ENCODE data around the gene EEF1G. TPM values are rescaled to one million over a fixed set of nuclear protein-coding genes. Genes with fewer than 3 reads are reported as not detected.

Gene EEF1G
- total RNA-seq, result 1,284 and 1,362 TPM in 2 replicates

DNA sequence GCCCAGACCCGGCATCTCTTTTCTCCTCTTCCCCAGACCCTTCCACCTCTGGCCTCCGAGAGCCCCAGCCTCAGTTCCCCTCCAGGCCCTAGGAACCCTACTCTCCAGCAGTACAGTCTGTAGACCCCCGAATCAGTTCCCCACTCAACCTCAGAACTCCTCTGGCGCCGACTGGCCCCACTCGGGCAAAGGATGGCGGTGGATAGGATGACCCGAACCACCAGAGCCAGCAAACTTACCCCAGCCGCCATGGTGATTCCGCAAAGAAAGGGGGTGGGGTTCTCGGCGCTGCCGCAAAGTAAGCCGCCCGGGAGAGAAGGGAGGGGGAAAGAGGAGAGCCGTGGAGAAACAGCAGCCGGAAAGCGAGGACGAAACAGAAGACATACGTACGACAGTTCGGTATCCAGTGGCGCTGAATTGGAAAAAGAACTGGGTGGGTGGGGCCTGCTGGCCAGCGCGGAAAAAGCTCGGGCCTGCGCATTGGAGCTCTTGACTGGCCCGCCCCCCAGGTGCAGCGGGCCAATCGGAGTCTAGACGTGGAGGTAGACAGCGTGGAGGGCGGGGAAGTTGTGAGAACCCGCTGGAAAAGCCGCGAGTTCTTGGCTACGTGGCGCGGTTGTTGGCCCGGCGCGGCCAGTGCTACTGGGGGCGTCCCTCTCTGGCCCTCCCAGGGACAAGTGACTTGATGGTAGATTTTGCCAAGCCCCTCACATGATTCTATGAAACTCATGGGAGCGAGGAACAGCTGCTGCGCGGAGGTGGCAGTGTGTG is at the start of gene EEF1G:
TSS of gene EEF1G (minus strand) at position 300 of the 771 bp plus-strand sequence. CDS start at position 251, 49 bp downstream.

DNA sequence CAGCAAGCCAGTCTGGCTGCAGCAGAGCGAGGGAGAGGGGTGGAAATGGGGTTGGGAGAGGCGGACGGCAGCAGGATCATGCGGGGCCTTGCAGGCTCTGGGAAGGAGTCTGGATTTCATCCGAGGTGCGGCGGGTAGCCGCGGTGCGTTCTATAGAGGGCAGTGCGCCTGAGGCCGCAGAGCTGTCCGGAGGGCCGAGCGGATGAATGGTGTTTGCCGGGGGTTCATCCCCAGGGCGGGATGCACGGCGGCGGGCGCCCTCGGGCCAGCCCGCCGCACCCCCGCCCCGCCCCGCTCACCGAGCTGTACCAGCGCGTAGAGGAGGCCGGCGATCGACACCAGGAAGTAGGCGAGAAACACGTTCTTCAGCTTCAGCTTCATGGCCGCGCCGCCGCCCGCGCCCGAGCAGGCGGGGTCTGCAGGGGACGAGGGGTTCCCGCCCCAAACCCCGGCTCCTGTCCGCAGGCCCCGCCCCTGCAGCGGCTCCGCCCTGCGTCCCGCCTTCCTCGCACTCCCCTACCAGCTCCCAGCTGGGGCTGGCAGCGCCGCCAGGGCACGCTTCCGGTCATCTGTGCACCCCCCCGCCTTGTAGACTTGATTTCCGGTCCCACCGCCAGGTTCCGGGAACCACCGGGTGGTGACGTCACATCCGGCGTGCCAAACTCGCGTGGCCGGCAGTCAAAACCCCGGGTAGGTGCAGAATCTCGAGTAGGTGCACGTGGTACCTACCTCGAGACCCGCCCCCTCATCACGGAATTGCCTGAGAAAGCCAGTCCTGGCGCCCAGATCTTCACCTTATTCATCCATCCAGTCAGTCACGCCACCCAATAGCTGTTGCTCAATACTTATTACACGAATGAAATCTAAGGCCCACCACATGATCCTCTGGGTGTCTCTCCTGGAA is 48.1 kb upstream of the EEF1G start, which contains the start of gene B3GAT3:
TSS of gene B3GAT3 (minus strand) at position 420 of the 904 bp plus-strand sequence. CDS start at position 381, 39 bp downstream.

GRCh38 chr11:62612366-62613290 is 38.9 kb upstream of the EEF1G start, which contains the start of the genes EML3 and ROM1:
Gene EML3 (minus strand): TSS chr11:62612775. CDS start chr11:62612457, 318 bp downstream.
Gene ROM1 (plus strand): TSS chr11:62613257. CDS start chr11:62613282, 25 bp downstream.

GRCh38 chr11:62601372-62602140 is 27.9 kb upstream of the EEF1G start, which contains the start of gene MTA2:
Gene MTA2 (minus strand): TSS chr11:62601865. CDS start chr11:62601450, 415 bp downstream.

GRCh38 chr11:62591448-62592145 is 17.9 kb upstream of the EEF1G start, which contains the start of gene TUT1:
Gene TUT1 (minus strand): TSS chr11:62591523. CDS start chr11:62591485, 38 bp downstream.

GRCh38 chr11:62546244-62546928 is 27.3 kb downstream of the EEF1G start, which contains the start of gene AHNAK:
Gene AHNAK (minus strand): TSS chr11:62546806. CDS start chr11:62536098, 10,708 bp downstream.

Small RNA genes within 50 kb of the gene (small RNA-seq; reads per million reads assigned to genes)
- gene AP001458.1, result not detected
- gene EEF1G, result not detected
- 0.37 reads per million, percentile 18 among the genes with 10 or more reads in this experiment for gene MIR6747

Other genes starting within 250 kb of the EEF1G start
- gene ASRGL1, start 236.4 kb downstream of the EEF1G start, total RNA-seq, result 10.5 and 16.7 TPM in 2 replicates
- not detected in 2 replicates for gene SCGB1A1, start 154.9 kb downstream of the EEF1G start, total RNA-seq
- gene AHNAK, start 27.1 kb downstream of the EEF1G start, total RNA-seq, result 544 and 655 TPM in 2 replicates
- 11.8 and 12.7 TPM in 2 replicates for gene TUT1, start 17.6 kb upstream of the EEF1G start, total RNA-seq
- gene MTA2, start 28.0 kb upstream of the EEF1G start, total RNA-seq, result 250 and 281 TPM in 2 replicates
- 35.7 and 60.8 TPM in 2 replicates for gene EML3, start 38.9 kb upstream of the EEF1G start, total RNA-seq
- 5.2 and 5.3 TPM in 2 replicates for gene ROM1, start 39.4 kb upstream of the EEF1G start, total RNA-seq
- 19.9 and 23.5 TPM in 2 replicates for gene B3GAT3, start 48.1 kb upstream of the EEF1G start, total RNA-seq
- gene GANAB, start 72.7 kb upstream of the EEF1G start, total RNA-seq, result 223 and 259 TPM in 2 replicates
- gene INTS5, start 79.4 kb upstream of the EEF1G start, total RNA-seq, result 35.1 and 41.2 TPM in 2 replicates
- gene C11orf98, start 91.3 kb upstream of the EEF1G start, total RNA-seq, result 35.9 and 43.4 TPM in 2 replicates
- 9.5 and 9.7 TPM in 2 replicates for gene CSKMT, start 91.4 kb upstream of the EEF1G start, total RNA-seq
- 5.9 and 6.1 TPM in 2 replicates for gene UQCC3, start 97.8 kb upstream of the EEF1G start, total RNA-seq
- gene LBHD1, start 98.4 kb upstream of the EEF1G start, total RNA-seq, result 4.2 TPM in 2 replicates
- 88.7 and 147 TPM in 2 replicates for gene UBXN1, start 105.2 kb upstream of the EEF1G start, total RNA-seq
- 0.19 and 0.33 TPM in 2 replicates for gene LRRN4CL, start 115.6 kb upstream of the EEF1G start, total RNA-seq
- 28.7 and 30.2 TPM in 2 replicates for gene BSCL2, start 133.5 kb upstream of the EEF1G start, total RNA-seq
- gene GNG3, start 133.8 kb upstream of the EEF1G start, total RNA-seq, result not detected in 2 replicates
- gene HNRNPUL2, start 153.6 kb upstream of the EEF1G start, total RNA-seq, result 10.5 and 15.0 TPM in 2 replicates
- 31.0 and 45.9 TPM in 2 replicates for gene TTC9C, start 154.6 kb upstream of the EEF1G start, total RNA-seq
- 15.4 and 16.0 TPM in 2 replicates for gene ZBTB3, start 180.3 kb upstream of the EEF1G start, total RNA-seq
- gene POLR2G, start 187.7 kb upstream of the EEF1G start, total RNA-seq, result 43.1 and 50.6 TPM in 2 replicates
- 19.9 and 20.9 TPM in 2 replicates for gene TAF6L, start 197.5 kb upstream of the EEF1G start, total RNA-seq
- 29.1 and 36.3 TPM in 2 replicates for gene TMEM179B, start 213.5 kb upstream of the EEF1G start, total RNA-seq
- gene TMEM223, start 218.1 kb upstream of the EEF1G start, total RNA-seq, result 12.6 and 14.0 TPM in 2 replicates
- gene NXF1, start 231.5 kb upstream of the EEF1G start, total RNA-seq, result 37.2 and 41.6 TPM in 2 replicates